Right atrium auricular region (tissue), 2 donors: ENCODE data around the gene PDE6H. TPM values are rescaled to one million over a fixed set of nuclear protein-coding genes. Genes with fewer than 3 reads are reported as not detected.

Experiments used
- DNase-seq: peaks from one replicate; pipeline ENCODE4 v3.0.0-alpha.2; 2019; ENCODE audit warnings: low spot score
- H3K27ac ChIP-seq, 2 donors: fragments of 200-600 bp; sonication (generic); 1 replicate in 1 of 2; 2 replicates in 1 of 2; pipeline ENCODE4 v1.5.1; 2016 to 2019
- H3K27me3 ChIP-seq, 2 donors: fragments of 200-600 bp; sonication (generic); one replicate each; pipeline versions ENCODE4 v1.5.1 to v1.6.0; 2017 to 2019
- H3K36me3 ChIP-seq: fragments of 200-600 bp; sonication (generic); one replicate; pipeline ENCODE4 v1.5.1; 2016
- H3K4me1 ChIP-seq, 2 donors: fragments of 200-600 bp; sonication (generic); one replicate each; pipeline versions ENCODE4 v1.5.1 to v1.6.0; 2017 to 2019
- H3K4me3 ChIP-seq, 2 donors: fragments of 200-600 bp; sonication (generic); 1 replicate in 1 of 2; 2 replicates in 1 of 2; pipeline ENCODE4 v1.5.1; 2017 to 2019; ENCODE audit warnings: mild to moderate bottlenecking in 1 of 2, moderate library complexity in 1 of 2
- H3K9me3 ChIP-seq, 2 donors: fragments of 200-600 bp; sonication (generic); one replicate each; pipeline ENCODE4 v1.5.1; 2019
- CTCF ChIP-seq, 2 donors: fragments of 200-600 bp; sonication (generic); IDR thresholded peaks; one replicate each; pipeline ENCODE4 v1.5.1; 2019; ENCODE audit warnings: antibody characterized with exemption in 2 of 2
- total RNA-seq, 2 donors: library from RNA; depleted of rRNA; stranded (reverse); fragments of >200 nt; gene quantifications; one replicate each; pipeline ENCODE4 v1.1.0, GENCODE V29; 2016

The PDE6H gene
- total RNA-seq, 2 donors from 2014 or later: not detected

DNA sequence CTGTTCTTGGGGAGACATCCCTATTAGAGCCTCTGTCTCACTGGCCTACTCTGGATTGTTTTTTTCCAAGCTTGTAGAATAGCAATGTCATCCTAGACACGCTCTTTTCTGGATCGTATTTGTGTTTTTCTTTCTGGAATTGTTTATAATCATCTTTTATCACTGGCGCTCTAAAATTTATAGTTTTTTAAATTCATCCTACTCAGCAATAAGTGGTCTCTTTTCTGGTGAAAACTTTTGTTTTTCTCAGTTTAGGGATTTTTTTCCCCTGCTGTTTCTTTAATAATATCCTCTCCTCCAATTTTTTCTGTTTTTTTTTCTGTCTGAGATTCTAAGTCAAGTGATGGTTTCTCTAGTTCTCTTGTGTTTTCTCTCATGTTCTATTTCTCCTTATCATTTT is 25.2 kb downstream of the PDE6H start:
- H3K27ac ChIP-seq: no peak overlapping the region
- H3K36me3 ChIP-seq: no peaks in the 10 kb centered on the region
- H3K4me1 ChIP-seq: peaks cover 0 to 14% of the 10 kb centered on the region in 2 donors
- no peaks in the 10 kb centered on the region for H3K9me3 ChIP-seq
- TF ChIP-seq CTCF (IDR thresholded peaks at IDR 0.05): no peak
- DNase-seq: no peak
- H3K4me3 ChIP-seq: no peak overlapping the region
- no peaks in the 10 kb centered on the region for H3K27me3 ChIP-seq

GRCh38 chr12:14999021-14999694 is 26.3 kb downstream of the PDE6H start:
- Histone ChIP-seq H3K4me1 (peaks cover 0 to 14% of the 10 kb centered on the region in 2 donors), H3K27ac (no peak overlapping the region), H3K4me3 (no peak overlapping the region), H3K36me3 (no peaks in the 10 kb centered on the region), H3K27me3 (no peaks in the 10 kb centered on the region), H3K9me3 (no peaks in the 10 kb centered on the region)
- no peak for DNase-seq
- no peak for TF ChIP-seq CTCF (IDR thresholded peaks at IDR 0.05)

DNA sequence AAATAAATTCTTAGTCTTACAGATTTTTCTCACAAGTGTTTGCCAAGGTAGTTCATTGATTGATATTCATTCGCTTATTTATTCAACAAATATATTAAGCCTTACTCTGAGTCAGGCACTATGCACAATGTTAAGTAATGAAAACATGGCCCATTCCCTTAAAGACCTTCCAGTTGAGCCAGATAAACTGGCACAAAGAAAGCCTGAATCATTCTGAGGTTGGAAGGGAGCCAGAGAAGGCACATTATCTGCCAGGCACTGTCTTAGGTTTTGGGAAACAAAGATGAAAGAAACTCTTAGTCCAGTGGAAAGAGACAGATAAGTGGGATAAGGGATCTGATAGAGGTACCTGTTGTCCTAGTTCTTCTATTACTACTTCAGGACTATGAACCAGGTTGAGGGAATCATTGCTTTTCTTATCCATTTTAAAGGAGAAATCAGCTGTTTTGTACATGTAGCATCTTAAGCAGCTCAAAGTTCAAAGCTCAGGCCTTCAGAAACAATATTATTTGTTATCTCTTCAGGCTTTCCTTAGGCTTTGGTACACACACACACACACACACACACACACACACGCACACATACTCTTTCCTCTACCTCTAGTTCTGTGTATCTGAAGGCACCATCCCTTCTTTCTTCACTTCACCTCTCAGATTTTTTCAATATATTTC is 27.0 kb downstream of the PDE6H start:
- TF ChIP-seq CTCF (IDR thresholded peaks at IDR 0.05): no peak
- no peaks in the 10 kb centered on the region for H3K9me3 ChIP-seq
- DNase-seq: no peak
- H3K4me1 ChIP-seq: peaks cover 0 to 14% of the 10 kb centered on the region in 2 donors
- H3K36me3 ChIP-seq: no peaks in the 10 kb centered on the region
- H3K27me3 ChIP-seq: no peaks in the 10 kb centered on the region
- no peak overlapping the region for H3K27ac ChIP-seq
- no peak overlapping the region for H3K4me3 ChIP-seq

GRCh38 chr12:15000575-15000974 is 27.7 kb downstream of the PDE6H start:
- TF ChIP-seq CTCF (IDR thresholded peaks at IDR 0.05): no peak
- Histone ChIP-seq H3K27me3 (no peaks in the 10 kb centered on the region), H3K36me3 (no peaks in the 10 kb centered on the region), H3K27ac (no peak overlapping the region), H3K4me1 (peaks cover 0 to 14% of the 10 kb centered on the region in 2 donors), H3K9me3 (no peaks in the 10 kb centered on the region), H3K4me3 (no peak overlapping the region)
- DNase-seq: no peak

GRCh38 chr12:15001733-15002382 is 29.0 kb downstream of the PDE6H start:
- TF ChIP-seq CTCF (IDR thresholded peaks at IDR 0.05): no peak
- Histone ChIP-seq H3K4me3 (no peak overlapping the region), H3K9me3 (no peaks in the 10 kb centered on the region), H3K27ac (peak overlapping the region; percentile 35 to 39), H3K4me1 (peaks cover 0 to 14% of the 10 kb centered on the region in 2 donors), H3K36me3 (no peaks in the 10 kb centered on the region), H3K27me3 (no peaks in the 10 kb centered on the region)
- DNase-seq: peak; percentile 62
